Activated CD4-positive, alpha-beta T cell treated with anti-CD3 and anti-CD28 coated beads, Interleukin-2, amount 50 U/mL, for 4 hours (primary cell): ENCODE measurements around the gene KIF15.
A peak's percentile ranks its signal among the peaks of the same experiment; 100 is the strongest.
"Not testable (repeated sequence)": the region's sequence is repeated elsewhere in the genome, so short reads cannot be mapped to it uniquely, and the experiment has no call there.

Experiments used
- DNase-seq, 2 experiments: peaks; one replicate each; pipeline ENCODE4 v3.0.0-alpha.2; 2020

Gene KIF15

DNA sequence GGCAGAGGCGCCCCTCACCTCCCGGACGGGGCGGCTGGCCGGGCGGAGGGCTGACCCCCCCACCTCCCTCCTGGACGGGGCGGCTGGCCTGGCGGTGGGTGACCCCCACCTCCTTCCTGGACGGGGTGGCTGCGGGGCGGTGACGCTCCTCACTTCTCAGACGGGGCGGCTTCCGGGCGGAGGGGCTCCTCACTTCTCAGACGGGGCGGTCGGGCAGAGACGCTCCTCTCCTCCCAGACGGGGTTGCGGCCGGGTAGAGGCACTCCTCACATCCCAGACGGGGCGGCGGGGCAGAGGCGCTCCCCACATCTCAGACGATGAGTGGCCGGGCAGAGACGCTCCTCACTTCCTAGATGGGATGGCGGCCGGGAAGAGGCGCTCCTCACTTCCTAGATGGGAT is 59.6 kb downstream of the KIF15 start:
- DNase-seq, result not testable (repeated sequence)

DNA sequence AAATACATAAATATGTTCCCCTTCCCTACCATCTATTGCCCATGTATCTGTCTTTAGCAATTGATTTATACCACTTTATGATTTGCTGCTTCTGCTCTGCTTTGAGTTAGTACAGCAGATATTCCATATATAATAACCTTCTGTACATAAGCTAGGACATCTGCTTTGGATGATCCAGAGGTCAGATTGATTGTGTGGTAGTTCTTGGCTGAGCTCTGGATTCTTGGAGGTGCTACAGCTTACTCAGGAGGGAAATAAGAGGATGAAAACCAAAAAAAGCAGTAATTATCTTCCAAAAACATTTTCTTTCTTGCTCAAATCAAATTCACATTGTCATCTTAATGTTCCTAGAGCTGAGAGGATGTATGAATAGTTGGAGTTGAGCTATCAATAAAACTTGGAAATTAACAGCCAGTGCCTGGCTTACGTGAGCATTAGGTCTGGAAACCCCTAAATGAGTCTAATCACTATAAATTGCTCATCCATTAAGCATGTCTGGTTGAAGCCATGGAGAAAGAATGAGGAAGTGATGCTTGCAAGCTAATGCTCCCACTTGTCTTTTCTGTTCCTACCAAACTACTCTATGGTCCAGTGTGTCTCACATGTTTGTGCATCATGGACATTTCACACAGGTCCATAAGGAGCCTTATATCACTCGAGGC is 63.8 kb downstream of the KIF15 start:
- no peak for DNase-seq

DNA sequence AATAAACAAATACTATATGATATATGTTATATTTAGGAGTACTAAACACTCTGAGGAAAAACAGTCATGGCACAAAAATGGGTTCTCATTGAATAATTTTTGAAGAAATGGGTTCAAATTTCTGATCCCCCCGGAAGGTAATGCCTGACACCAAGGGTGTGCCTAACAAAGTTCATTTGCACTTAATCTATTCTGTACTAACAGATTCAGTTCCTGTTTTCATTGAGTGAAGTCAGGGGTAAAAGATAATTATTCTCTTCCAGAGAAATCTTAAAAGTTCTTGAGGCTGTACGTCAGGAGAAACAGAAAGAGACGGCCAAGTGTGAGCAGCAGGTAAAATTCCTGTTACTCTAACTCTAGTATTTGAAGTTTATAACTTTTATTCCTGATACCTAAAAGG is 65.6 kb downstream of the KIF15 start:
- DNase-seq, result no peak

DNA sequence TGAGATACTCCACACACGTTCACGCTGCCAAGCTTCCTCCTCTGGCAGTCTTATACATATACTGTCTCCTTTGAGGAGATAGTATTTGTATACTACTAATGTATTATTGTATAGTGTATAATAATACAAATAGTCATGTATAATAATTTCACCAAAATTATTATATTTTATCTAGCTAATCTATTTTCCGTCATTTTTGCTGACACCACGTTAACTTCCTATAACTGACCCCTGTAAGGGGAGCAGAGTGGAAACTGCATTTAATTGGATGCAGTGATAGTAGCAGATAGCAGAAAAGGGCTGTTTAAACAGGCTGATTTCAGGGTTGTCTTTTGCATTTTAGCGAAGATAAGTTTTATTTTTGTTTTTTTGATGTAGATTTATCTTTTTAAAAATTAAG is 69.6 kb downstream of the KIF15 start:
- no peak for DNase-seq

DNA sequence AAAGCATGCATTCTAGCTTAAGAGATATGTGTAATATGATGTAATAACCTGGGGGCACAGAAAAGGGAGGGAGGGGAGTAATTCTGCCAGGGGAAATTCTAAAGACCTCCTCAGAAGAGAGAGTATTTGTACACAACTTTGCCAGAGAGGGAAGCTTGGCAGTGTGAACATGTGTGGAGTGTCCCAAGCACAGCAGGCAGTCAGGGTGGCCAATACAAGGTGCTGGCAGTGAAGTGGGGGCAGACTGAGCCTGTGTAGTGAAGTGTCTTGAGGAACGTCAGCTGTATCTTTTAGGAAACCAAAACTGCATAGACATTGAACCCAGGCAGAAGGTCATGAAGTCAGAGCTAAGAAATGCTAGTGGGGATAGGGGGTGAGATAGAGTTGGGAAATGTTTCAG is 70.4 kb downstream of the KIF15 start:
- DNase-seq, result no peak

DNA sequence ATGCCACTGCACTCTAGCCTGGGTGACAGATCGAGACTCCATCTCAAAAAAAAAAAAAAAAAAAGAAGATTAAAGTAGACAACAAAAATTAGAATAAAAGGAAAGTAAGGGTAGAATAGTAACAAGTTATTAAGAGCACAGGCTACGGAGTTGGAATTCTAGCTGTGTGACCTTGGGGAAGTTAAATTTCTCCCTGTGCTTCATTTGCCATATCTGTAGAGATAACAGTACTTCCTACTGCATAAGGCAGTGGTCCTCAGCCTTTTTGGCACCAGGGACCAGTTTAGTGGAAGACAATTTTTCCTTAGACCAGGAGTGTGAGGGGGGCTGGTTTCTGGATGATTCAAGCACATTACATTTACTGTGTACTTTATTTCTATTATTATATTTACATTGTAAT is 71.4 kb downstream of the KIF15 start:
- DNase-seq, result no peak

DNA sequence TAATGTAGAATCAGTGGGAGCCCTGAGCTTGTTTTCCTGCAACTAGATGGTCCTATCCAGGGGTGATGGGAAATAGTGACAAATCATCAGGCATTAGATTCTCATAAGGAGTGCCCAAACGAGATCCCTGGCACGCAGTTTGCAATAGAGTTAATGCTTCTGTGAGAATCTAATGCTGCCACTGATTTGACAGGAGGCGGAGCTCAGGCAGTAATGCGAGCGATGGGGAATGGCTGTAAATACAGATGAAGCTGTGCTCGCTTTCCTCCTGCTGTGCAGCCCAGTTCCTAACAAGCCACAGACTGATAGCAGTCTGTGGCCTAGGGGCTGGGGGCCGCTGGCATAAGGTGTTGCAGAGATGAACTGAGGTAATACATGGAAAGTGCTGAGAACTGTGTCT is 71.8 kb downstream of the KIF15 start:
- no peak for DNase-seq

DNA sequence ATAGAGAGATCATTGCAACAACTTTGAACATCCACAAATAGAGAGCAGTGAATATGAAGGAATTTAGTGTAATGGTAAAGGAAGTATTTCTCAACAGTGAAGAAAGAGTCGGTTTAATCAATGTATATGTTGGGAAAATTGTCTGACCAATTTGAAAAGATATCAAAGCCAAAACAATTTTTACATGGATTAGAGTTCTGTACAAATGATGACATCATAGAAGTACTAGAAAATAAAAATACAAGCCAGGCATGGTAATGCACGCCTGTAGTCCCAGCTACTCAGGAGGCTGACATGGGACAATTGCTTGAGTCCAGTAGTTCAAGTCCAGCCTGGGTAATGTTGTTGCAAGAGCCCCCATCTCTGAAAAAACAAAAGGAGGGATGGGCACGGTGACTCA is 74.1 kb downstream of the KIF15 start:
- no peak for DNase-seq

DNA sequence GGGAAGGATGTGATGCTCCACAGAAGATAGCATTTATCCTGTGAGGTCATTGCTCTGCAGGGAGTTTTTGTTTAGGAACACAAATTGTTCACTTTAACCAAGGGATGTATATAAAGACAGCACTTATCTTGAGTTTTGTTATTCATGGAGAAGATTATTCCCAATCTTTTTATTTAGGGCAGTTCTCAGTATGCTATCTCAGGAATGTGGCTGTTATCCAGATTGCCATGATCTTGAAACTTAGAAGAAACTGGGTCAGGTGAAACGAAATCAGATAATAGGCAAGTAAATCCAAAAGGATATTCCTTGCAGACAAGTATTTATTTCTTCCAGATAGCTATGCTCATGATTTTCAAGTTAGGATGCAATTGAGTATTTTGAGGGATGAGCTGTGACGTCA is 80.8 kb downstream of the KIF15 start:
- DNase-seq, result no peak

DNA sequence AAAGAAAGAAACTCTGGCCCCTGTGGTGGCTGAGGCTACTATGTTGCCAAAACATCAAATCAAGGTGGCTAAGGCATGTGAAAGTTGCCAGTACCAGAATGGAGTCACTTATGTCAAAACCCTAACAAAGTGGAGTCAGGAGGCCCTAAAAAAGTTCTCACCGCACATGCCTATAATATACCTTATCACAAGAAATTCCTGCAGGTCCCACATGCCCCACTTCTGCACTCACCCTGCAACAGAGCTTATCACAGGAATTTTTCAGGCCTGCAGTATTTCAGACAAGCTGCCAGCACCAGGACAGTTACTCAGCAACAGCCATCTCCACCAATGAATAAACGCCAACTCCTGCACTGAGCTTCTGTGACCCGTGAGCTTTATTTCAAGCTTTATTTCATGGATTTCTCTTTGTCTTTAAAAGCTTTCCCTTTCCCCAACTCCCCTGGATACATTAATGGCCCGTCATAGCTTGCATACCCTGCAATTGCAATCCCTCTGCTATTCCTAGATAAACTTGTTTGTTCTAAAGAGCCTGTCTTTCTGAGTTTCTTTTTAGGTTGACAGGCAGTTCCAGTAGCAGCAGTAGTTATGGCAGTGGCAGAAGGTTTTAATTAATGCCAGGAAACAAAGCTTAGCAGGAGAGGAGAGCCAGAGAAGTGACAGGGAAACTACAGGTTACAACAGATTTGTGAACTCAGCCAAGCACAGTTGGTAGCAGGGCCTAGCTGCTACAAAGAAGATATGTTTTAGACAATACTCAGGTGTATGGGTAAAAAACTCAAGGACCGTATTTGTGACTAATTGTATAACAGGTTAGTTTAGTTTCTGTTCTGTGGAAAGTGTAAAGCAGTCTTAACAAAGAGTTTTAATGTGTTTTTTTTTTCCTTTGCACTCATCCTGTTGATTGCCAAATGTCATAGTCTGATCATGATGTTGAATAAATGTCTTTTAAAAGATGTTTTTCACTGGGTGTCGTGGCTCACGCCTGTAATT is 84.2 kb downstream of the KIF15 start:
- DNase-seq, result no peak

DNA sequence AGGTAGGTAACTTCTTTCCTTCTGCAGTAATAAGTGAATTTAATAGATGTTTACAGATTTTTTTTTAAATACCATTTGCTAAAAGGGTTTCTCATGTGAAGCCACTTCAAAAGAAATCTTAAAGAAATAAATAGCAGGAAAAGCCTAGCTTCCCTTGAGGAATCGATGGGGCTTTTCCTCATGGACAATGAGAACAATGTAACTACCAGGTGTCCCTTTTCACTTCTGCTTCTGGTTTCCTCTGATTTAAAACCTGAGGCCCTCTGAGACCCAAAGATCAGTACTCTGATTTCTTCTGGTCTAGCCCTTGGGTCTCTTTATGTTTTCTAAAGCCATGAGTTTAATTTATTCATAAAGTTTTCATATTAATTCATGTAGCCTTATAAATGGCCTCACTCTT is 87.0 kb downstream of the KIF15 start:
- no peak for DNase-seq

DNA sequence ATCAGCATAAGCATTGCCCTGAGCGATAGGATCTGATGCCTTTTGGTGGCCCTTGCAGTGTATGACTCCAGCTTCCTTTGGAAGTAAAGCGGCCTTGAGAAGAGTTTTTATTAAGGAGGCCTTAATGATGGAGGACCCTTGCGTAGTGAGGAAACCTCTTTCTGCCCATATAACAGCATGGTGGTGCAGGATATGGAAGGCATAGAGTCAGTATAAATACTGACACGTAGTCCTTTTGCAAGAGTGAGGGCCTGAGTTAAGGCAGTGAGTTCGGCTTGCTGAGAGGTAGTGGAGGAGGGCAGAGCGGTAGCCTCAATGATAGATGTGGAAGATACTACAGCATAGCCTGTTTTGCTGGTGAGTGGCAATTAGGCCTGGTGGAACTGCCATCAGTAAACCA is 95.1 kb downstream of the KIF15 start:
- DNase-seq, result not testable (repeated sequence)

DNA sequence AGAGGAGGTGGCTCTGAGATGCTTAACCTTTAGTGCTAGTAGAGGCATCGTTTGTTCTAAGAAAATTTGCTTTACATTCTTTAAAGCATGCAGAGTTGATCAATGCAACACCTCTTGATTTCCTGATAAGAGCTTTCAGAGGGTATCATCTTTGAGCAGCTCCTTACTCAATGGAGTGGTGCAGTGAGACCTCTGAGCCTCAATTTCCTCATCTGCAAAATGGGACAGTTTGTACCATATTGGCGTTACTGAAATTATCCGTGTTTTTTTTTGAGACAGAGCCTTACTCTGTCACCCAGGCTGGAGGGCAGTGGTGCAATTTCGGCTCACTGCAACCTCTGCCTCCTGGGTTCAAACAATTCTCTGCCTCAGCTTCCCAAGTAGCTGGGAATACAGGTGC is 98.5 kb downstream of the KIF15 start:
- no peak for DNase-seq

DNA sequence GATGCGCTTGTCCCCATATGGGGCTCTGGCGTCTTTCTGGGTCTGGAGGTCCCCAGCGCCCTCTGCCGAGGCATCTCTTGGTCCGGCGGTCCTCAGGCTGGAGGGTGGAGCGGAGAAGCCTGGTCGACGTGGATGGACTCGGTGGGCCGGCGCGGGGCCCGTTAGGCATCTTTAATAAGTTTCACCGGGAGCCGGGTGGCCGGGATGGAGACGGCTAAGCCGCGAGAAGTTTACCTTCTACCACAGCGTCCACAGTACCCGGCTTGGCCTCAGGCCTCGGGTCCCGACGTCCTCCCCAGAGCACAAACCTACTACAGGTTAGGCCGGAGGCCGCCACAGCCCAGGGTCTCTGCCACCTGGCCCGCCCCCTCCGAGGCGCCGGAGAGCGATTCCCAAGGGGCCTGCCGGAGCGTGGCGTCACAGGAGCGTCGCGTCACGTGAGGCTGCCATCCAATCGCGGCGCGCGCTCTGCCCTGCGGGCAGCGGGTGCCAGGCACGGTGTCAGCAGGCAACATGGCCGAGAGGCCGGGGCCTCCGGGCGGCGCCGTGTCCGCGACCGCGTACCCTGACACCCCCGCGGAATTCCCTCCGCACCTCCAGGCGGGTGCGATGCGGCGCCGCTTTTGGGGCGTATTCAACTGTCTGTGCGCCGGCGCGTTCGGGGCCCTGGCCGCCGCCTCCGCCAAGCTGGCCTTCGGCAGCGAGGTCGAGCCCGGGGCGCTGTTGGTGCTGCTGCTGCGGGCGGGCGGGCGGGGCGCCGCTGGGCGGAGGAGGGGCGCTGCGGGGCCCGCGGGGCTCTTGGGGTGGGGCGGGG is 100.0 kb downstream of the KIF15 start, which contains the start of gene TMEM42:
Gene TMEM42, plus strand, starts transcription at position 501 of the 814 bp plus-strand sequence. Its CDS starts 13 bp downstream, at position 514.
- DNase-seq, result peak; percentile 82 to 83

DNA sequence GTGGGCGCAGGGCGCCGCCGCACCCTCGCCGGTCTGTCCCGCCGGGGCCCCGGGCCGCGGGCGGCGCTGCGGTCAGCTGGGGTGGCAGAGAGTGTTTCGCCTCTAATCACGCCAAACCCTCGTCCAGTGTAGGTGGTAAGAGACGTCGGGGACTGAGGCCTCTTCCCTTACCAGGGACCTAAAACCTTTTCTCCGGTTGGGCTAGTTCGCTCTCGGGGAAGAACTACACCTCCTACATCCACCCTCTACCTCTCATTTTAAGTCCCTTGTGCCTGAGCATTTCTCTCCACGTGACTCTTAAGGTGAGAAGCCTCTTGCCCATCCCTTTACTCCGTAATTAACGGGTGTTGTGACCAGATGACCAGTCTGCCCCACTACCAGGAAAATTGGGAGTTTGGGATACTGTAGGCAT is 100.6 kb downstream of the KIF15 start:
- peak in 1 of 2 experiments; percentile 5 for DNase-seq

DNA sequence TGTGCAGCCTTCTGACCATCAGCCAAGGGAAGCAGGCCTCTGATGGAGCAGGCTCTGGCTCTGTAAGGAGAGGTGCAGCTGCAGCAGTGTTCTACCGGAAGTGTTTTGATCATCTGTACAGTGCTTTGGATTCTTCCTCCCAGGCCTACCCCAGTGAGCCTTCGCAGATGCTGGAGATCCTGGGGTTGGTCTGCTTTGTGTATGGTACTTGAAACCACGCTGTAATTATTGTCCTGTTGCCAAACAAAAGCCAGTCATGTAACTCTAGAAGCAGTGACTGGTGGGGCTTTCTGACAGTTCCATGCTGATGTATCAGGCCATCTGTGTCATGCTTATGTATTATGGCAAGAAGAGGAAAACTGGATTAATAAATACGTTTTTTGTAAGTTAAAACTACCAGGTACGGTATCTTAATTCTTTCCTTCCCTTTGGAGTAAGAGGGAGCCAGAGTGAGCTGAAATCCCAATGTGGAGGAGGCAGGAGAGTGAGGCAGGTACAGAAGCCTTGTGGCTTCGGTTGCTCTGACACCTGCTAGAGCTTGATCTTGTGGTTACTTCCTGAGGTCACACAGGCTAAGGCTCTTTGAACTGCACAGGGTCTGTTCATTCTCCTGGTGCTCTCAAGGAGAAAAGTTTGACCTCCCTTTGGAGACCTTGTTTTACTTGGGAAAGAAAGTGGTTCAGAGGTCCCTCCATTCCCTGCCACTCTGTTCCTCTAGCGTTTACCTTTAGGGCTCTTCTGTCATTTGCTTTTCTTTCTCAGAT is 103.9 kb downstream of the KIF15 start:
- no peak for DNase-seq

DNA sequence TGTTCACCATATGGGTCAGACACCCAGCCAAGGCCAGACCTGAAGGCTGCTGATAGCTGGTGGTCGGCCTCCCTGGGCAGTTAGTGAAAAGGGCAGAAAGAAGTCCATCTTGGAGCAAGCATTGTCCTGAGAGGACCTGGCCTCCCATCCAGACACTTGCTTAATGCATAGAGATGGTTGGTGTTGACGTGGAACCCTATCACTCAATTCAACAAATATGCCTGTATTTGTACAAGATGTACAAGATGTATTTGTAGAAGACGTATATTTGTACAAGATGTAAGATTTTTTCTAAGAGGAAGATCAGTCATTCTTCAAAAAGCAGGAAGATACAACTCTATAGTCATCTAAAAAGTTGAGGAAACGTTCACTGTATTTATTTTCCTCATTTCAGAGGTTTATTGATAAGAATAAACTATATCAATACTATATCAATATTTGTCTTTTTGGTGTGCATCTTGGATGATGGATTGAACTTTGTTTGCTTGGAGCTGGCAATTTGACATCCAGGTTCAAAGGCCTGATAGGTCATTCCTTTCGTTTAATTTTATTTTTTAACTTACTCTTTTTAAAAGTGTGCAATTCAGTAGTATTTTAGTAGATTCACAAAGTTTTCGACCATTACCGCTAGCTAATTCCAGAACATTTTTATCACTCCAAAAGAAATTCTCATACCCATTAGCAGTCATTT is 106.0 kb downstream of the KIF15 start:
- no peak for DNase-seq

DNA sequence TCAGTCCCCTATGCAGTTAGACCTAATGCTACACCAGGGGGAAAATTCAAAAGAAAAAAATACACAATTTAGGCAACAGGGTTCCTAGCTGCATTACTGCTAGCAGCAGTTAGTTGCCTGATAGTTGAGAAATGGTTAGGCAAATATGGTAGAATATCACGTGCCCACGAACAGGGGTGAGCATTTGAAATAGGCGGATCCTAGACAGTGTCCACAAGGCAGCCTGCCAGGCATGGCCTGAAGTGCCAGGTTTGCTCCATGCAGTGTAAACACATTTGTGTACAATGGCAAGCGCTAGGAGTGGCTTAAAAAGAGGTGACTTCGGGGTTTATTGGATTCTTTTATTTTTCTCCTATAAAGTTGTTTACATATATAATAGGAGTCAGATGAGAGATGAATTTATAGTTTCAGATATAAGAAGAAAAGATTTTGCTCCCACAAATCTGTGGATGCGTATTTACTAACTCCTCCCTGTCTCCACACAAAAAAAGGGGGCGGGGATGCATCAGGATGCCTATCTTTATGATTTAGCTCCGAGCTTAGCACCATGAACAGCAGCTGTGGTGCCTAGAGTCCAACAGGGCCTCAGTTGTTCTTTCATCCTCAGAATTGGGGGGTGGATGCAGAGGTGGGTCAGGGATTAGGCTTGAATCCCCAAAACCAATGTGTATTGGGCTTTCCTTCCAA is 108.9 kb downstream of the KIF15 start:
- no peak for DNase-seq

DNA sequence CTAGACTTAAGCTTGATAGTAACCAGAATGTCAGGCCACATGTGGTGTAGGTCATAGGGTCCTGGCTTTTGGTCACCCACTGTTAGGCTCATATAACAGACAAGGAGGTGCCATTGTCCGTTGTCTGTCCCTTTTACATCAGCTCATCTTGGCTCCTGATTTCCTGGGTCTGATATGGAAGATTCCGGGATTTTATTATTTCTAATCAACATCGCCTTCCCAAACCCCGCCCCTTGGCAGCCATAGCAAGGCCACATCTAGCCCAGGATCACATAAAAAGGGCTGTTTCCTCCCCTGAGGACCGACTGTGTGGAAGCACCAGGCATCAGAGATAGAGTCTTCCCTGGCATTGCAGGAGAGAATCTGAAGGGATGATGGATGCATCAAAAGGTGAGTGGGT is 112.7 kb downstream of the KIF15 start, which contains the start of gene TGM4:
Gene TGM4, plus strand, starts transcription at position 301 of the 400 bp plus-strand sequence. Its CDS starts 71 bp downstream, at position 372.
- no peak for DNase-seq

DNA sequence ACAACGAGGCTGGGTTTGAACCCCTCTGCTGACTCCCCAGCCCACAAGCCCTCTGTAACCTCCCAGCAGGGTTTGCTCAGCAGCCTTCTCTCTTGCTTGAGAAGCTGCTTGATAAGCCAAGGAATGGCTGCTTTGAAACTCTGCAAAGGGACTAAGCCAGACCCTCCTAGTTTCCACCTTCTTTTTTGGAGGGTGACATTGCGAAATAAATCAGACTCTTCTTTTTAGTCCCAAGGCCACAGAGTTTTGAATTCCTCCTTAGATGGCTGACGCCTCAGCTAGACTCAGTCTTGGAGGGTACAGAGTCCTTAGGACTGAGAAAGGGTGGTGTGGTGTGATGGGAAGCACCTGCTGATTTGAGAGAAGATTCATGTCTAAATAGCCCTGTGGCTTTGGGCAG is 114.0 kb downstream of the KIF15 start:
- no peak for DNase-seq

DNA sequence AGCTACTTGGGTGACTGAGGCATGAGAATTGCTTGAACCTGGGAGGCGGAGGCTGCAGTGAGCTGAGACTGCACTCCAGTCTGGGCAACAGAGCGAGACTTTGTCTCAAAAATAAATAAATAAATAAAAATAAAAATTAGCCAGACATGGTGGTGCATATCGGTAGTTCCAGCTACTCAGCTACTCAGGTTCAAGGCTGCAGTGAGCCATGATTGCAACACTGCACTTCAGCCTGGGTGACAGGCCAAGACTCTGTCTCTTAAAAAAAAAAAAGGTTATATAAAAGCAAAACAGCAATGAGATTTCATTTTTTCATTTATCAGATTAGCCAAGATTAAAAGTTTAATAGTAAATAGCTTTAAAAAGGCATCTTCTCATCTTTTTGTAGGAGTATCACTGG is 115.7 kb downstream of the KIF15 start:
- DNase-seq, result no peak
